Activated CD8-positive, alpha-beta T cell treated with anti-CD3 and anti-CD28 coated beads for 36 hours (primary cell): ENCODE data around the gene OSMR. TPM values are rescaled to one million over a fixed set of nuclear protein-coding genes. Genes with fewer than 3 reads are reported as not detected.

ENCODE experiments used
- ATAC-seq: fragments of 200-7000 bp; cut with Tn5 transposase; one replicate; pipeline ENCODE4 v1.10.0; 2021; ENCODE audit warnings: mild to moderate bottlenecking, moderate library complexity
- CTCF ChIA-PET: fragments of 350-600 bp; sonication (Branson Sonifier 250); formaldehyde crosslinking; loops from one replicate; lab custom pipeline; 2021; ENCODE audit warnings: antibody characterized with exemption; lab: Charles Lee
- POLR2A ChIA-PET: fragments of 350-600 bp; sonication (Branson Sonifier 250); formaldehyde crosslinking; loops from one replicate; lab custom pipeline; 2021; ENCODE audit warnings: antibody characterized with exemption; lab: Charles Lee
- DNase-seq: peaks from one replicate; pipeline ENCODE4 v3.0.0-alpha.2; 2020
- H3K27ac Mint-ChIP-seq: one replicate; pipeline ENCODE4 v1.8.0; 2021; ENCODE audit warnings: mild to moderate bottlenecking, mixed read lengths
- H3K27me3 Mint-ChIP-seq: one replicate; pipeline ENCODE4 v1.8.0; 2021; ENCODE audit warnings: mixed read lengths
- H3K36me3 Mint-ChIP-seq: one replicate; pipeline ENCODE4 v1.8.0; 2021; ENCODE audit warnings: low read depth, mixed read lengths
- H3K4me1 Mint-ChIP-seq: one replicate; pipeline ENCODE4 v1.8.0; 2021; ENCODE audit warnings: low read depth, mixed read lengths
- H3K4me3 Mint-ChIP-seq: one replicate; pipeline ENCODE4 v1.8.0; 2021; ENCODE audit warnings: mild to moderate bottlenecking, moderate library complexity, mixed read lengths
- H3K9me3 Mint-ChIP-seq: one replicate; pipeline ENCODE4 v1.8.0; 2021; ENCODE audit warnings: mixed read lengths
- CTCF ChIP-seq: fragments of 200-600 bp; IDR thresholded peaks from one replicate; pipeline ENCODE4 v1.8.0; 2022; ENCODE audit warnings: antibody characterized with exemption, mild to moderate bottlenecking
- intact Hi-C: fragments of 100-400 bp; cut with micrococcal nuclease; formaldehyde crosslinking; loops from one replicate; pipeline ENCODE4 v1.10.0; 2022
- total RNA-seq, 2 experiments: library from RNA; stranded (reverse); gene quantifications; one replicate each; pipeline ENCODE4 v1.2.3, GENCODE V29; 2021

Gene OSMR
- total RNA-seq, 2 experiments from 2014 or later, result not detected

DNA sequence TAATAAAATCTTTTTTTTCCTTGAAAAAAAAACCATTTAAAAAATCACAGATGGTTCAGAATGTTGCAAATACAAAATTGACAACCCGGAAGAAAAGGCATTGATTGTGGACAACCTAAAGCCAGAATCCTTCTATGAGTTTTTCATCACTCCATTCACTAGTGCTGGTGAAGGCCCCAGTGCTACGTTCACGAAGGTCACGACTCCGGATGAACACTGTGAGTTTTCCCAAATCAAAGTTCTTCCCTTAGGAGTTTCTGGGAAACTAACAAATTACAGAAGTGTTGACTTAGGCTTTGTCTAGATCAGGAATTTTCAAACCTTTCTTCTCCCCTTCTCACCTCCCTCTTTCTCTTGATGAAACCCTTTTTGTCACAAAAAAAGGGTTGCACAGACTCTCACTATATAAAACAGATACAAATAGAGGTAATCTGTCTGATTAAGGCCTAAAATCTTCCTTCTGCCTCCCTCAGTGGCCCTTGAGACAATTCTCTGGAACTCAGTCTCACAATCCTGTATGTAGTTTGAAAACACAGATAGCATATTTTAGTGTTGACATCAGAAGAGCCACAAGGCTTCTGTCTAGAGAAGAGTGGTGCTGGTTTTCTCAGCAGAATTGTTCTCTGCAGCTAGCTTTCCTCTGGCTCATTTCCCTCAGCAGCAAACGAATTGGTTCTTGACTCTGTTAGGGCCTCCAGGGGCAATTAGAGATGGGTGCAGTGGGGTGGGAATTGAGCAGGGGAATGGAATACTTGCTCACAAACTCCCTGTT is 79.5 kb downstream of the OSMR start:
- Mint-ChIP-seq H3K9me3 (no peaks in the 10 kb centered on the region), H3K36me3 (no peaks in the 10 kb centered on the region), H3K27me3 (peaks cover 23% of the 10 kb centered on the region), H3K27ac (no peak overlapping the region), H3K4me3 (no peak overlapping the region), H3K4me1 (no peaks in the 10 kb centered on the region)
- TF ChIP-seq CTCF, result no peak
- POLR2A ChIA-PET, result no interaction called here
- ATAC-seq (no peak), DNase-seq (no peak)
- intact Hi-C loops, result no loop called here
- CTCF ChIA-PET, result interaction anchor here (1.1 kb wide), 1 partner anchor 156 kb away, joined by 3 read pairs; no protein-coding TSS in a partner anchor

- DNase-seq (no peak), ATAC-seq (no peak)
- Mint-ChIP-seq H3K9me3 (no peaks in the 10 kb centered on the region), H3K27ac (no peak overlapping the region), H3K4me3 (no peak overlapping the region), H3K36me3 (no peaks in the 10 kb centered on the region), H3K27me3 (peaks cover 23% of the 10 kb centered on the region), H3K4me1 (no peaks in the 10 kb centered on the region)
- no peak for TF ChIP-seq CTCF
- intact Hi-C loops, result no loop called here
- ChIA-PET POLR2A (no interaction called here), CTCF (no interaction called here)
These were observed 80.3 kb downstream of the OSMR start for GRCh38 chr5:38926121-38926520.

DNA sequence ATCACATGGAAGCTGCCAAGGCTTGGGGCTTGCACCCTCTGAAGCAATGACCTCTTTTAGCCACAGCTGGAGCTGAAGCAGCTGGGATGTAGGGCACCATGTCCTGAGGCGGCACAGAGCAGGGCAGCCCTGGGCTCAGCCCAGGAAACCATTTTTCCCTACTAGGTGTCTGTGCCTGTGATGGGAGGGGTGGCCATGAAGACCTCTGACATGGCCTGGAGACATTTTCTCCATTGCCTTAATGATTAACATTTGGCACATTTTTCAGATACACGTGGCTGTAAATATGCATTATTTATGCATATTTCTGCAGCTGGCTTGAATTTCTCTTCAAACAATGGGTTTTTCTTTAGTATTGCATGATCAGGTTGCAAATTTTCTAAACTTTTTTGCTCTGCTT is 81.7 kb downstream of the OSMR start:
- intact Hi-C loops, result no loop called here
- H3K36me3 Mint-ChIP-seq, result no peaks in the 10 kb centered on the region
- CTCF ChIA-PET, result no interaction called here
- DNase-seq (no peak), ATAC-seq (no peak)
- no peak for TF ChIP-seq CTCF
- POLR2A ChIA-PET, result no interaction called here
- H3K4me3 Mint-ChIP-seq, result no peak overlapping the region
- H3K9me3 Mint-ChIP-seq, result no peaks in the 10 kb centered on the region
- peaks cover 19% of the 10 kb centered on the region for H3K27me3 Mint-ChIP-seq
- H3K4me1 Mint-ChIP-seq, result no peaks in the 10 kb centered on the region
- no peak overlapping the region for H3K27ac Mint-ChIP-seq

- Mint-ChIP-seq H3K9me3 (no peaks in the 10 kb centered on the region), H3K27ac (no peak overlapping the region), H3K4me1 (no peaks in the 10 kb centered on the region), H3K36me3 (no peaks in the 10 kb centered on the region), H3K4me3 (no peak overlapping the region), H3K27me3 (peaks cover 10% of the 10 kb centered on the region)
- ATAC-seq, result no peak
- ChIA-PET POLR2A (no interaction called here), CTCF (interaction anchor here (1.7 kb wide), 1 partner anchor 8 kb away, joined by 7 read pairs; no protein-coding TSS in a partner anchor)
- no peak for TF ChIP-seq CTCF
- intact Hi-C loops, result no loop called here
- DNase-seq, result no peak
These were observed 84.0 kb downstream of the OSMR start for GRCh38 chr5:38929838-38930237.

GRCh38 chr5:38931731-38932130 is 85.9 kb downstream of the OSMR start:
- intact Hi-C loops, result no loop called here
- POLR2A ChIA-PET, result no interaction called here
- H3K4me3 Mint-ChIP-seq, result no peak overlapping the region
- H3K9me3 Mint-ChIP-seq, result no peaks in the 10 kb centered on the region
- no peak for TF ChIP-seq CTCF
- DNase-seq (no peak), ATAC-seq (no peak)
- H3K36me3 Mint-ChIP-seq, result peaks cover 3% of the 10 kb centered on the region
- CTCF ChIA-PET, result interaction anchor here (2.5 kb wide), 1 partner anchor 9 kb away, joined by 23 read pairs; no protein-coding TSS in a partner anchor
- no peaks in the 10 kb centered on the region for H3K27me3 Mint-ChIP-seq
- no peak overlapping the region for H3K27ac Mint-ChIP-seq
- no peaks in the 10 kb centered on the region for H3K4me1 Mint-ChIP-seq
